Adrenal gland (tissue), 12 donors: ENCODE measurements around the gene PEX14. TPM values are rescaled to one million over a fixed set of nuclear protein-coding genes. Genes with fewer than 3 reads are reported as not detected.

Experiments used
- DNase-seq, 7 donors: peaks; one replicate each; pipeline ENCODE4 v3.0.0-alpha.2; 2019 to 2020
- H3K27ac ChIP-seq, 5 donors: fragments of 200-600 bp; sonication (generic) in 4 of 5; 1 replicate in 3 of 5; 2 replicates in 2 of 5; pipeline versions ENCODE4 v1.5.1 to v1.8.0; 2016 to 2020; ENCODE audit warnings: mild to moderate bottlenecking in 1 of 5
- H3K27me3 ChIP-seq: fragments of 200-600 bp; 2 replicates; pipeline ENCODE4 v1.8.0; 2021
- H3K36me3 ChIP-seq, 2 donors: fragments of 200-600 bp; replicated peaks in 1 of 2; 1 replicate in 1 of 2; 2 replicates in 1 of 2; pipeline versions ENCODE4 v1.5.1 to v1.8.0; 2018 to 2022
- H3K4me1 ChIP-seq, 2 donors: fragments of 200-600 bp; replicated peaks in 1 of 2; 1 replicate in 1 of 2; 2 replicates in 1 of 2; pipeline versions ENCODE4 v1.5.1 to v1.8.0; 2018 to 2021
- H3K4me3 ChIP-seq, 4 donors: fragments of 200-600 bp; sonication (generic) in 3 of 4; one replicate each; pipeline ENCODE4 v1.5.1; 2016 to 2018
- H3K9me3 ChIP-seq, 3 donors: fragments of 200-600 bp; sonication (generic) in 1 of 3; replicated peaks in 1 of 3; 1 replicate in 2 of 3; 2 replicates in 1 of 3; pipeline versions ENCODE4 v1.5.1 to v1.8.0; 2016 to 2021
- POLR2A ChIP-seq, 2 donors: fragments of 450-650 bp; IDR thresholded peaks; one replicate each; pipeline ENCODE4 v1.6.1; 2017; ENCODE audit warnings: antibody characterized with exemption in 2 of 2, mild to moderate bottlenecking in 2 of 2, moderate library complexity in 1 of 2
- WGBS, 4 donors: extraction: QIAGEN DNeasy Blood & Tissue Kit in 2 of 4; methylation state at CpG; one replicate each; pipeline versions ENCODE4 v1.1.5 to v1.1.7; 2013 to 2017; 5-methylcytosine and 5-hydroxymethylcytosine counted together
- intact Hi-C, 2 donors: fragments of 100-400 bp; cut with DNase I; formaldehyde crosslinking; loops; one replicate each; pipeline versions ENCODE4 v1.14.1 to v1.15.0; 2022 to 2023
- polyA plus RNA-seq, 3 donors: library from polyadenylated mRNA; stranded (reverse); fragments of 200-250 nt in 2 of 3; fragments of 350-450 nt in 1 of 3; fragmentation: Illumina TruSeq in 1 of 3; extraction: RNeasy Lipid Tissue Mini Kit (QIAGEN cat#74804) in 1 of 3; gene quantifications; one replicate each; pipeline ENCODE4 v1.2.3, GENCODE V29; 2013 to 2014
- total RNA-seq, 9 donors: library from RNA; depleted of rRNA in 4 of 9; stranded (reverse); fragments of >200 nt in 4 of 9; fragments of 120-200 nt in 1 of 9; fragmentation: NEBNext Ultra II Directional in 1 of 9; extraction: Animal tissue kit (Norgen Biotek cat#: 25700) in 1 of 9; gene quantifications; one replicate each; pipeline versions ENCODE4 v1.1.0 to v1.2.4, GENCODE V29; 2013 to 2023
- TF ChIP-seq, protein P1 (sequence below), 6 experiments: fragments of 450-650 bp in 4 of 6; fragments of 200-600 bp in 2 of 6; sonication (generic) in 1 of 6; IDR thresholded peaks; 1 replicate in 5 of 6; 2 replicates in 1 of 6; pipeline versions ENCODE4 v1.5.1 to v1.8.0; 2016 to 2021; ENCODE audit warnings: antibody characterized with exemption in 6 of 6, mild to moderate bottlenecking in 2 of 6, moderate library complexity in 1 of 6
- donor health status: healthy with polysubstance abuse.
- donor health status: Bipolar disorder and iron deficiency.
- donor health status: DM: yes; HTN: yes; CAD: no.
- donor health status: DM: no; HTN: no; CAD: no.
- donor health status: DM: no; HTN: no; CAD: no.
- donor health status: DM: yes; HTN: yes; CAD: no.

The PEX14 gene
- total and polyA plus RNA-seq, 12 donors: 9.7 to 23.9 (median 18.1) TPM

- DNase-seq: no peak
- no peak overlapping the region for H3K27ac ChIP-seq
- intact Hi-C loops: no loop called here
- H3K27me3 ChIP-seq: no peaks in the 10 kb centered on the region
- H3K4me3 ChIP-seq: no peak overlapping the region
- 82 to 89% (median 88%) methylated on average over 18 to 32 of the region's 32 CpGs for WGBS, 4 donors
- H3K4me1 ChIP-seq: no peaks in the 10 kb centered on the region
- no peak for TF ChIP-seq POLR2A (IDR thresholded peaks at IDR 0.05)
- TF ChIP-seq, protein P1, sequence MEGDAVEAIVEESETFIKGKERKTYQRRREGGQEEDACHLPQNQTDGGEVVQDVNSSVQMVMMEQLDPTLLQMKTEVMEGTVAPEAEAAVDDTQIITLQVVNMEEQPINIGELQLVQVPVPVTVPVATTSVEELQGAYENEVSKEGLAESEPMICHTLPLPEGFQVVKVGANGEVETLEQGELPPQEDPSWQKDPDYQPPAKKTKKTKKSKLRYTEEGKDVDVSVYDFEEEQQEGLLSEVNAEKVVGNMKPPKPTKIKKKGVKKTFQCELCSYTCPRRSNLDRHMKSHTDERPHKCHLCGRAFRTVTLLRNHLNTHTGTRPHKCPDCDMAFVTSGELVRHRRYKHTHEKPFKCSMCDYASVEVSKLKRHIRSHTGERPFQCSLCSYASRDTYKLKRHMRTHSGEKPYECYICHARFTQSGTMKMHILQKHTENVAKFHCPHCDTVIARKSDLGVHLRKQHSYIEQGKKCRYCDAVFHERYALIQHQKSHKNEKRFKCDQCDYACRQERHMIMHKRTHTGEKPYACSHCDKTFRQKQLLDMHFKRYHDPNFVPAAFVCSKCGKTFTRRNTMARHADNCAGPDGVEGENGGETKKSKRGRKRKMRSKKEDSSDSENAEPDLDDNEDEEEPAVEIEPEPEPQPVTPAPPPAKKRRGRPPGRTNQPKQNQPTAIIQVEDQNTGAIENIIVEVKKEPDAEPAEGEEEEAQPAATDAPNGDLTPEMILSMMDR (IDR thresholded peaks at IDR 0.05): no peak
- H3K36me3 ChIP-seq: no peaks in the 10 kb centered on the region
- H3K9me3 ChIP-seq: no peaks in the 10 kb centered on the region
These were observed 174.2 kb downstream of the PEX14 start for GRCh38 chr1:10648689-10649516.

GRCh38 chr1:10649517-10650201 is 174.9 kb downstream of the PEX14 start:
- Histone ChIP-seq H3K4me3 (no peak overlapping the region), H3K27me3 (no peaks in the 10 kb centered on the region), H3K9me3 (no peaks in the 10 kb centered on the region), H3K27ac (no peak overlapping the region), H3K36me3 (no peaks in the 10 kb centered on the region), H3K4me1 (no peaks in the 10 kb centered on the region)
- TF ChIP-seq, protein P1 (IDR thresholded peaks at IDR 0.05): no peak
- TF ChIP-seq POLR2A (IDR thresholded peaks at IDR 0.05): no peak
- 75 to 80% (median 78%) methylated on average over 29 to 30 of the region's 30 CpGs for WGBS, 4 donors
- DNase-seq: no peak
- intact Hi-C loops: no loop called here

DNA sequence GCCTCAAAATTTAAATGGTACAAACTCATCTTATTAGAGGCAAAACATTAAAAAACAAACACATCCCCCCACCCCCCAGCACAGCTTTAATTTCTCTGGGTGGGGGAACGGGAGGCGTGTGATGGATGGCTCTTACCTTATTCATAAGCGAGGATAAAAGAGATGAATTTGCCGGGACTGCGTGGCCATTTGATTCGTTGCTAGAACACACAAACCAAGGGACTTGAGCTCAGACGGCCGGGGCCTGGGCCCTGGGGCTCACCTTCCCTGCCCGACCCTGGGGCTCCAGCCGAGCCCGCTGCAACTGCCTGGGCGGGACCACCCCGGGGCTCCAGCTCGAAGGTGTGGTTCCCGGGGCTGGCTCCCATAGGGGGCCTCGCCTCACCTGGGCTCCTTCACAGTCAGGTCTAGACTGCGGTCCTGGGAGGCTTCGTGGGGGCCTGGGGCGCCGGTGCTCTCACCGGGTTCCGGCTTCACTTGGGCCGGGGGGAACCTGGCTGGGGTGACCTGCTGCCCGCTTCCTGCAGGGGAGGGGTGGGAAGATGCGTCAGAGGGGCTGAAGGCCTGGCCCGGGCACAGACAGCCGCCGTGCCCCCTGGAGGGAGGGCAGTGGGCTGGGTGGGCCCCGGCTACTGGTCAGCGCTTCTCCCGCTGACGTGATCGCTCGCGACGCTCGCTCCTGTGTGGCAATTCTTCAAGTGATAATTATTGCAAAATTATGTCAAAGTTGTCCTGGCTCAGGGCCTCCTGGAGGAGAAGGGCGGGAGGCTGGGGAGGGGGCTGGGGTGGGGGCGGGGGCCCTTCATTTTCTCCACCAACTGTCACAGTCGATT is 176.0 kb downstream of the PEX14 start:
- Histone ChIP-seq H3K9me3 (no peaks in the 10 kb centered on the region), H3K4me1 (no peaks in the 10 kb centered on the region), H3K36me3 (no peaks in the 10 kb centered on the region), H3K27ac (no peak overlapping the region), H3K4me3 (no peak overlapping the region), H3K27me3 (no peaks in the 10 kb centered on the region)
- no peak for DNase-seq
- no peak for TF ChIP-seq POLR2A (IDR thresholded peaks at IDR 0.05)
- TF ChIP-seq, protein P1 (IDR thresholded peaks at IDR 0.05): no peak
- intact Hi-C loops: no loop called here
- 76 to 83% (median 79%) methylated on average over 16 to 40 of the region's 40 CpGs for WGBS, 4 donors

DNA sequence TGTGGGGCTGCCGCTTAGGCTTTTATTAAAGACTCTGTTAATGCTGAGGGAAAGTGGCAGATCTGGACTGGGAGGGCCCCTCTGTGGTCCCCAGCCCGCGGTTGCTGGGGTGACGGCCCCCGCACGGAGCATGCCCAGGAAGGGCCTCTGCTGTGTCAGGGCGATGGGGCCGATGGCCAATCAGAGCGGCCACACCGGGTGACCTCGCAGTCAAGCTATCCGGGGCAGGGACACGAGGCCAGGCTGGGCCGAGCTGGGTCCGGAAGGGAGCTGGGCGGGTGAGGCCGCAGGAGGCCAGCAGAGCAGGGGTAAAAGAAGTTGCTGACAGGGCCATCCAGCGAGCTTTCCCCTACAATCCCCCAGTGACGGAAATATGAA is 176.6 kb downstream of the PEX14 start:
- peak in 1 of 7 donors; percentile 77 for DNase-seq
- Histone ChIP-seq H3K4me1 (no peaks in the 10 kb centered on the region), H3K27ac (no peak overlapping the region), H3K27me3 (no peaks in the 10 kb centered on the region), H3K36me3 (no peaks in the 10 kb centered on the region), H3K4me3 (no peak overlapping the region), H3K9me3 (no peaks in the 10 kb centered on the region)
- intact Hi-C loops: no loop called here
- TF ChIP-seq, protein P1 (IDR thresholded peaks at IDR 0.05): no peak
- no peak for TF ChIP-seq POLR2A (IDR thresholded peaks at IDR 0.05)
- 58 to 64% (median 62%) methylated on average over 7 to 19 of the region's 19 CpGs for WGBS, 4 donors
